HG03135 (cell line): ENCODE results near the gene PSMA3.
A peak's percentile ranks its signal among the peaks of the same experiment; 100 is the strongest.
"Not testable (repeated sequence)": the region's sequence is repeated elsewhere in the genome, so short reads cannot be mapped to it uniquely, and the experiment has no call there.

ENCODE experiments used
- ATAC-seq: cut with Tn5 transposase; IDR thresholded peaks from one replicate; pipeline ENCODE4 v1.9.1; 2021; ENCODE audit warnings: mild to moderate bottlenecking, moderate library complexity; ENCODE audit not compliant: unreplicated experiment

The PSMA3 gene

GRCh38 chr14:58244556-58245387 is at the start of gene PSMA3:
Gene PSMA3 (plus strand): TSS chr14:58244843. CDS start chr14:58244921, 78 bp downstream.
- peak; percentile 89 for ATAC-seq

- ATAC-seq: no peak
Observed at GRCh38 chr14:58196198-58196597, 48.4 kb upstream of the PSMA3 start.

- ATAC-seq: no peak
Observed at GRCh38 chr14:58198086-58198485, 46.6 kb upstream of the PSMA3 start.

- peak; percentile 94 for ATAC-seq
Observed at GRCh38 chr14:58199726-58200479, 44.7 kb upstream of the PSMA3 start, which contains the start of gene ACTR10. Gene ACTR10 (plus strand): TSS chr14:58200149. CDS start chr14:58200218, 69 bp downstream.

- ATAC-seq: peak; percentile 21
Observed at GRCh38 chr14:58200480-58200841, 44.2 kb upstream of the PSMA3 start.

GRCh38 chr14:58200846-58201245 is 43.8 kb upstream of the PSMA3 start:
- ATAC-seq: no peak

GRCh38 chr14:58213176-58213575 is 31.5 kb upstream of the PSMA3 start:
- ATAC-seq: no peak

GRCh38 chr14:58215191-58215914 is 29.3 kb upstream of the PSMA3 start:
- ATAC-seq: no peak

GRCh38 chr14:58216544-58216943 is 28.1 kb upstream of the PSMA3 start:
- ATAC-seq: no peak

GRCh38 chr14:58227096-58227819 is 17.4 kb upstream of the PSMA3 start:
- no peak for ATAC-seq

GRCh38 chr14:58238252-58239243 is 6.1 kb upstream of the PSMA3 start:
- no peak for ATAC-seq

- peak; percentile 26 for ATAC-seq
Observed at GRCh38 chr14:58239244-58240195, 5.1 kb upstream of the PSMA3 start.

- ATAC-seq: peak; percentile 36
Observed at GRCh38 chr14:58243790-58244555, 670 bp upstream of the PSMA3 start.

GRCh38 chr14:58245562-58245961 is 919 bp downstream of the PSMA3 start:
- ATAC-seq: no peak

- ATAC-seq: no peak
Observed at GRCh38 chr14:58249611-58250010, 5.0 kb downstream of the PSMA3 start.

- no peak for ATAC-seq
Observed at GRCh38 chr14:58258156-58258555, 13.5 kb downstream of the PSMA3 start.

GRCh38 chr14:58262005-58262404 is 17.4 kb downstream of the PSMA3 start:
- not testable (repeated sequence) for ATAC-seq

GRCh38 chr14:58265401-58265800 is 20.8 kb downstream of the PSMA3 start:
- ATAC-seq: no peak
